HG03175 (cell line): ENCODE results near the gene ADGRB3.

Experiments
- ATAC-seq: cut with Tn5 transposase; IDR thresholded peaks from one replicate; pipeline ENCODE4 v1.9.1; 2021; ENCODE audit warnings: mild to moderate bottlenecking, moderate library complexity; ENCODE audit not compliant: unreplicated experiment

ADGRB3 gene

DNA sequence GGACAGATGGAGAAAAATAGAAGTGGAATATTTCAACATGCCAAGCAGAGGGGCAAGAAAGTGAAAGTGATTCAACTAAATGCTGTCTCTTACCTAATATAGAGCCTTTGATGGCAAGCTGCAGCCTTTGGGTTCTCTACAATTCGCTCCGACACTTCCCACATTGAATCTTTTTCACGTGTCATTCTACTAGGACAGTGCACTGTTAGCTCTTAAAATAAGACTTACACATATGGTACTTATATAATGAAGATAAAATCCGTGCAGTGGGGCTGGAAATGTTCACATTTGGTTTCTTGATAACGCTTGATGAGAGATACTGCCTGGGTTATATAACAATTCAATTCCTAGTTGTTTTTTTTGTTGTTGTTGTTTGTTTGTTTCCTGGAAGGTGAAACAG is 659.3 kb downstream of the ADGRB3 start:
- ATAC-seq: no peak

- no peak for ATAC-seq
Observed at GRCh38 chr6:69294862-69295261, 659.8 kb downstream of the ADGRB3 start.

- ATAC-seq: no peak
Observed at GRCh38 chr6:69303382-69303781, 668.3 kb downstream of the ADGRB3 start.

DNA sequence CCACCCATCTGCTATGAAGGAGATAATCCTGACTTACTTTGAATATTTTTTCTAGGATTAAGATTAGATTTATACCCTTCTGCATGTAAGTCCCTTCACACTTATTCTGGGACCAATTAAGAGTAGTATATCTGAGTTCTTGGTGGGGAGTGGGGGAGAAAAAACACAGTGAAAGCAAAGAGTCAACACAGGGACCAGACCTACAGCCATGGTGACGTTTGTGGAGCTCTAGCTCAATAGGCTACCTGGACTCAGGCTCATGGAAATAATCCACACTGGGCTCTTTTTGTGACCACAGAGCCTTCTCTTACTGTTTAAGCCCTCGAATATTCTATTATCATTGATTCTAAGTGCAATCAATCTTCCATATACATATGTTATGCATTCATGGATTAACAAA is 670.4 kb downstream of the ADGRB3 start:
- no peak for ATAC-seq

GRCh38 chr6:69308584-69308983 is 673.5 kb downstream of the ADGRB3 start:
- no peak for ATAC-seq

- ATAC-seq: no peak
Observed at GRCh38 chr6:69311888-69312287, 676.8 kb downstream of the ADGRB3 start.

- ATAC-seq: no peak
Observed at GRCh38 chr6:69314001-69314400, 678.9 kb downstream of the ADGRB3 start.

GRCh38 chr6:69314531-69314930 is 679.4 kb downstream of the ADGRB3 start:
- ATAC-seq: no peak

DNA sequence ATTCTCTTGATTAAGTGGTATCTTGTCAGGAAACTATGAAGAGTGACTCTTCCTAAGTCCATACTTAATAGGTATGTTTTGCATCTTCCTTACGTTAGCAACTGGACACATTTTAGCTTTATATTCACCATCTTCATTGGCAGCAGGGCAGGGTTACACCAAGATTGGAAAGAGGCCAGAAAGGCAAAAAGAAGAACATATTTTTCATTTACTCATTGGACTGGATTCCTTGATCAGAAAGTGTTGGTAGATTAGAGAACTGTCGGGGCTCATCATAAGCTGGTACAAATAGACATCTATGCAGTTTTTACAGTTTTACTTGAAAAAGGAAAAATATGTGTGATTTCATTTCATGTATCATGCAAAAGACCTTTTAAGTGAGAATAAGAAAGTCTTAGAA is 696.8 kb downstream of the ADGRB3 start:
- ATAC-seq: no peak

- ATAC-seq: no peak
Observed at GRCh38 chr6:69337311-69337710, 702.2 kb downstream of the ADGRB3 start.

DNA sequence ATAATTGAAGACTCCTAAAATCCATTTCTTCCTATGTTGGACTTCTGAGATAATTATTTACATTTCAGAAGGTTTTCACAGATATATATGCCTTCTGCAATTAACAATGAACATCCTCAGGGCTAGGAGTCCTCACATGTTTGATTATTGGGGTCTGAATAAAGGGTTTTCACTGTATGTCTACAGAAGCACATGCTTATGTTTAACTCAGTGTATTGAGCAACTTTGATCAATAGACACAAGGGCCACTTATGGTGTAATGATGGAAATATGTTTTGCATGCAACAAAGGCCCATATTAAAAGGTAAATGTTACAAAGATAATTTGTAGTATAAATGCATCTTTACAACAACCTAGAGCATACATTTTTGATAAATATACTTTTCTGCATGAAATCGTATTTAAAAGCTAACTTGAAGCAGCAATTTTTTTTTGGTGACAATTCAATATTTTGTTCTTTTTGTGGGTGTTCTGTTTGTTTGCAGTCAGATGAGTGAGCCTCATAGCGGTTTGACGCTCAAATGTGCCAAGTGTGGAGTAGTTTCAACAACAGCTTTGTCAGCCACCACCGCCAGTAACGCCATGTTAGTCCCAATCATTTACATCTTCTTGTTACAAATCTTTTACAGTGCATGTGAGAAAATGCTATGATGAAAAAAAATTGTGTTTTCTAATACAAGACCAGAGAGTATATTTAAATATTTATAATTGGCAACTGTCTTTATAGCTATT is 703.5 kb downstream of the ADGRB3 start:
- ATAC-seq: no peak

DNA sequence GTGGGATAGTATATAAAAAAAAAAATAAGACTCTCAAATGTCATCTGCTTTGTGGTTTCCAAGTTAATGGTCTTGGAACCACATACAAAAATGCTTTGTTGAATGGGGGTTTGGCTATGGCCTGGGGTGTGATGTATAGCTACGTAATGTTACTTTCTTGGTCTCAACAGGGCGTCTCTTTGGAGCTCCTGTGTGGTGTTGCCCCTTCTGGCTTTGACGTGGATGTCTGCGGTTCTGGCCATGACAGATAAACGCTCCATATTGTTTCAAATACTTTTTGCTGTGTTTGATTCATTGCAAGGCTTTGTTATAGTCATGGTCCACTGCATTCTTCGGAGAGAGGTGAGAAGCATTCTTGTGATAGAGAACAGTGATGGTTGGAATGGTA is 704.1 kb downstream of the ADGRB3 start:
- ATAC-seq: no peak

GRCh38 chr6:69340196-69340595 is 705.1 kb downstream of the ADGRB3 start:
- ATAC-seq: no peak

DNA sequence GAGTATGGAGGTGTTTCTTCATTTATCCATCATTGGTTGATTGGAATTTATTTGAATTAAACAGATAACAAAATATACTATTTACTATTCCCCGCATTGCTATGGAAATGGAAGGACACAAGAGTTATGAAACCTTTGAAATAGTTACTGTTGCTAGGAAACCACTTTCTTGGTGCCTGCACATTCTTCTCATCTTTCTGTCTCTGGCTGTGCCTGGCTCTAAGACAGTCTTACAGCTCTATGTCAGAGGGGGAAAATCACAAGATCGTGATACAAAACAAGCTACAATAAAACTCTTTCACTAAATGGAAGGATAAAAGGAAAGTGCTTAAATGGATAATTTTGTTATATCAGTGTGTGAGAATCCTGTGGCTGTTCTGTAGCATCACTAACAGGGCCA is 708.8 kb downstream of the ADGRB3 start:
- no peak for ATAC-seq

GRCh38 chr6:69349771-69350170 is 714.7 kb downstream of the ADGRB3 start:
- ATAC-seq: no peak

- ATAC-seq: no peak
Observed at GRCh38 chr6:69362209-69362608, 727.1 kb downstream of the ADGRB3 start.

DNA sequence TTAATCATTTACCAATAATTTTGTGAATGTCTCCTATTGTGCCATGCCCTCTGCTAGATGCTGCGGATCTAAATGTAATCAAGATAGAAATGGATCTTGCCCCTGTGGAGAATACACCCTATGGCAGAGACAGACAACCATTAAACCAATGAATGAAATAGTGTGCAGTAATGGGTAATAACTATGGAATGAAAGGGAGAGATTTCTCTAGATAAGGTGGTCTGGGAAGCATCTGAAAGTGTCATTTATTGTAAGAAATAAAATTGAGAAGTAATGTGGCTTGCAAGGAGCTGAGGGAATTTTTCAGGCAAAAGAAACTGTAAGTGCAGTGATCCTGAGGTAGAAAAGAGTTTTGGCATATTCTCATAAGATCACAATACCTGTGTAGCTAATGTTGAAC is 731.7 kb downstream of the ADGRB3 start:
- no peak for ATAC-seq

GRCh38 chr6:69368613-69369012 is 733.5 kb downstream of the ADGRB3 start:
- ATAC-seq: no peak

DNA sequence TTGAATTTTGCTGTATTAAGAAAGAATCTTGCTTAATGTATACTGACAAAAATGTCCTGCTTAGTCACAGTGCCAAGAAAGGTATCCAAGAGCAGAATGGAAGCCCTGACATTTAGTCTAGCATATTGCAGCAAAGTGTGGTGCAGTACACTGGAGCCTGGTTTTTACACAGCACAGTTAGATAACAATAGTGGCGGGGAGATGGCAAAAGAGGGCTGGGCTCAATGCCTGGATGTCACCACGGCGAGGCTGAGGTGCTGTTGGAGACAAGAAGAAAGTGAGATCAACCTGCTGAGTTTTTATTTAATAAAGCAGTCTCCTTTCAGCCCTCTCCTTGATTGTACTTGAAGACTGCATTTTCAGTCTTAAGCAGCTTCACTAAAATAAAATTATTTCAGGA is 735.7 kb downstream of the ADGRB3 start:
- no peak for ATAC-seq

DNA sequence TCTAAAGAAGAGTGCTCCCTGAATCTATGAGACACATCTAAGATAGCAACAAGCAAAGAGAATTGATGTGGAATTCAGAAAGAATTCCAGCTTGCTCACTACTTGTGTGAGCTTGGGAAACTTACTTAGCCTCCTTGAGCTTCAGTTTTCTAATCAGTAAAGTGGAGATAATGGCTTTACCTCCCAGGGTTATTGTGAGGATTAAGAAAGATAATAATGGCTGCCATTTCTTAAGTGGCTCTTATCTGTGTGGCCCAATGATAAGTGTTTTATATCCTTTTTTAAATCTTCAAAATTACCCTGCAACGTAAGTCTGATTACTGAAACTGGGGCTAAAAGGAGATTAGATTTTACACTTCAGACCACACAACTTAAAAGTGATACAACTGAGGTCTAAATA is 743.2 kb downstream of the ADGRB3 start:
- no peak for ATAC-seq

- ATAC-seq: no peak
Observed at GRCh38 chr6:69379518-69379917, 744.4 kb downstream of the ADGRB3 start.

- no peak for ATAC-seq
Observed at GRCh38 chr6:69383627-69384026, 748.5 kb downstream of the ADGRB3 start.

- no peak for ATAC-seq
Observed at GRCh38 chr6:69386426-69386825, 751.3 kb downstream of the ADGRB3 start.
